ENCODE measurements around the gene ABCA4.

ABCA4 gene

DNA sequence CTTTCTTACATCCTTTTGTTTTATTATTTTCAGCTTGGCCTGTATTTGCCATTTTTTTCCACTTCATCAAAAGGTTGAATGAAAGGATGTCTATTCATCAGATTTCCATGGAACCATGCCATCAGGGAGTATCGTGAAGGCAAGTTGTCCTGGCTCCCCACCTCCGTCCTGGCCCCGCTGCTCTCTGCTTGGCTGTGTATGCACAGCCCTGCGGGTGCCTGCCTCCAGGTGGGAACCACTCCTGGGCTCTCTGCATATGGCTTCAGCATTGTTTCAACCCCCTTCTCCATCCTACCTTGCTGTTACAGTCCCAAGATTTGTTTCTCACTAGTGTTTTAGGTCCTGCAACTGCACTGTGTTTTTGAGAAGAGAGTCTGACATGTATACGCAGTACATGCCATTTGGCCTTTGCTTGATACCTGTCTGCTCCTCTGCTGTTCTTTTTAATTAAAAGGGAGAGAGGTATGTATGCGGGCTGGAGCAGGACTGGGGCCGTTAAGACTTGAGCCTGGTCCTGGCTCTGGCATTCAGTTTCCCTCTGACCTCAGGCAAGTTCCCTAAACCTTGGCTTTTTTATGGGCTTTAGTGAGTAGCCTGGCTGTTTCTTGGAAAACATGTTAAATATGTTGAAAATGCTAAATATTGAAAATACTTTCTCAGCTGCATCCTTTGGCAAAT, 141.8 kb downstream of the ABCA4 start:
- no peak overlapping the region for H3K27ac Mint-ChIP-seq
- no peak for ATAC-seq (replicated peaks)
- no peaks in the 10 kb centered on the region for H3K36me3 Mint-ChIP-seq (ENCODE audit: insufficient read depth)
- H3K27me3 Mint-ChIP-seq: peaks cover 5 to 6% of the 10 kb centered on the region in 2 donors
- H3K4me1 Mint-ChIP-seq (ENCODE audit: low read depth in 2 of 2): no peaks in the 10 kb centered on the region
- no peaks in the 10 kb centered on the region for H3K9me3 Mint-ChIP-seq
- no peak overlapping the region for H3K4me3 Mint-ChIP-seq
- no peak for DNase-seq

DNA sequence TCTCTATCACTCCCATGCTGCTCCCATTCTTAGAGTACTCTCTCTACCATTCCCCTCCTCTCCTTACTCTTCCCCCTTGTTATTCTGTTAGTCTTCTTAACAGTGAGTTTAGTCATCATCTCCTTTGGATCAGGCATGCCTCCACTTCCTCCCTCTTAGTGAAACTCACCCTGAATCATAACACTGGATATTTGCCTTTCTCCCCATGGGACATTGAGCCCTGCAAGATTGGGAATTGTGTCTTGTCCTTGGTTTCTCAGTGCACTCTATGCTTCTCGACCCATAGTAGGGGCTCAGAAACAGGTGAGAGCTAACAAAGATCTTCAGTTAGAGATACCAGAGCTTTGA, 143.4 kb downstream of the ABCA4 start:
- Mint-ChIP-seq H3K27me3 (no peaks in the 10 kb centered on the region), H3K36me3 (ENCODE audit: insufficient read depth) (no peaks in the 10 kb centered on the region), H3K4me3 (no peak overlapping the region), H3K9me3 (no peaks in the 10 kb centered on the region), H3K27ac (no peak overlapping the region), H3K4me1 (ENCODE audit: low read depth in 2 of 2) (no peaks in the 10 kb centered on the region)
- ATAC-seq (replicated peaks): no peak
- DNase-seq: no peak

DNA sequence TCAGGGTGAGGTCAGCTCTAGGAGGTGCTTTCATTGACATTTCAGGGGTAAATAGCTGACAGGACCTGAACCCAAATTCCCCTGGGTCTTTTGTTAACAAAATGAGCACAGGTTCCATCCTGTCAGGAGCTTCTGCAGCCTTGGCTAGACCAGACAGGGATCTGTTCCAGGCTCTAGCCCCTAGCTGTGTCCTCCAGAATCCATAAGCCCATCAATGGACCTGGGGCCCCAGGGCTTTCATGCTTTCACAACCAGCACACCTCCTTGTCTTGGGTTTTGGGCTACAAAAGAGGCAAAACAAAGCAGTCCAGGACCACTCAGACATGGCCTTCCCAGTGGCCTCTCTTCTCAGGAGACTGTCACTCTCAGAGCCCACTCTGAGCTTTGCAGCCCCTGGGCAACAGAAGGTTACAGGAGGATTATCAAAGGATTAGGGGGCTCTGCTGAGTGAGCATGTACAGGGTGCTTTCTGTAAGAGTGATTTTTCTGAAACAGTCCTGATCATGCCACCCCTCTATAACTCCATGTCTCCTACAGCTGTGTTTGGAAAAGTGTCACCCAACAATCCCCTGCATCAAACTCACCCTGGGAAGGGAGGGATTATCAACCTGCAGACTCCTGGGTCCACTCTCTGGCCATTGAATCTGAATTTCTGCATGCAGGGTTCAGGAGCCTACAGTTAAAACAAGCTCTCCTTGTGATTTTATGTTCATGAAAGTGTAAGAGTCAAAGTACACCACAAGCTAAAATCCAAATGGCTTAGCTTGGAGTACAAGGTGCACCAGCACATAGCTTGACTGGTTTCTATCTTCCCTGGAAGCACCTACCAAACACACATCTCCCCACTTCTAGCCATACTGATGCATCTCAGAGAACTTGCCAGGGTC, 144.0 kb downstream of the ABCA4 start:
- DNase-seq: no peak
- no peaks in the 10 kb centered on the region for H3K4me1 Mint-ChIP-seq (ENCODE audit: low read depth in 2 of 2)
- ATAC-seq (replicated peaks): no peak
- H3K27ac Mint-ChIP-seq: no peak overlapping the region
- H3K9me3 Mint-ChIP-seq: no peaks in the 10 kb centered on the region
- H3K36me3 Mint-ChIP-seq (ENCODE audit: insufficient read depth): no peaks in the 10 kb centered on the region
- no peaks in the 10 kb centered on the region for H3K27me3 Mint-ChIP-seq
- H3K4me3 Mint-ChIP-seq: no peak overlapping the region

DNA sequence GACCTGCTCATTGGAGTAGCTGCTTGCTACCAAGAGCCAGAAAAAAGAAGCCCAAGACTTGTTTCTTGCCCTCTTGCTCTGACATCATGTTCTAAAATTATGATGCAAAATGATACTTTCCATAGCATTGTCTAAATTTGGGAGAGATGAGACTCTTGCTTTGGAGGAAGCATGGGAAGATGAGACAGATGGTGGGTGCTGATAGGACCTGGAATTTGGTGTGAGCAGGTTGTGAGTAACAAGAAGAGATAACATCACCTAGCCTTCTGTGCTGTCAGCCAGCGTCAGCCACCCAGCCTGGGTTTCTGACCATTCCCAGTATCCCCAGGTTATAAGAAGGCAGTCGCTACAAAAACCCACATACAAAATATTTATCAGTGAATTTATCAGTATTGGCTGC, 144.7 kb downstream of the ABCA4 start:
- Mint-ChIP-seq H3K4me3 (no peak overlapping the region), H3K27ac (no peak overlapping the region), H3K9me3 (no peaks in the 10 kb centered on the region), H3K36me3 (ENCODE audit: insufficient read depth) (no peaks in the 10 kb centered on the region), H3K4me1 (ENCODE audit: low read depth in 2 of 2) (no peaks in the 10 kb centered on the region), H3K27me3 (no peaks in the 10 kb centered on the region)
- ATAC-seq (replicated peaks) (no peak), DNase-seq (no peak)

DNA sequence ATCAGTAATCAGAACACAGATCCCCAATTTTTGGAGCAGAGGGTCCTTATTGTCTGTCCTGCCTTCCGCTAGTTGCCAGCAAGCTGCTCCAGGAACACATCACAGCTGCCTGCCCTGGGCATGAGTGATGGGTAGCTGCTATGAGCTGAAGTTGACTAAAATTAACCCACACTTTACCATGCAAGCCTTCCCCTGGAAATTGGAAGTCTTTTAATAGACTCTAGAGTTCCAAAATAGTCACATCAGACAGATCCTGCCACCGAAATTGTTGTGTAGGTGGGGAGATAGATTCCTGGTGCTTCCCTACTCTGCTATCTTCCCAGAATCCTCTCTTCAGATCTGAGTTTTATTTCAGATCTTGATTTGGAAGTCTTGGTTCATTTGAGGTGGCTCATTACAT, 148.6 kb downstream of the ABCA4 start:
- H3K4me1 Mint-ChIP-seq (ENCODE audit: low read depth in 2 of 2): no peaks in the 10 kb centered on the region

DNA sequence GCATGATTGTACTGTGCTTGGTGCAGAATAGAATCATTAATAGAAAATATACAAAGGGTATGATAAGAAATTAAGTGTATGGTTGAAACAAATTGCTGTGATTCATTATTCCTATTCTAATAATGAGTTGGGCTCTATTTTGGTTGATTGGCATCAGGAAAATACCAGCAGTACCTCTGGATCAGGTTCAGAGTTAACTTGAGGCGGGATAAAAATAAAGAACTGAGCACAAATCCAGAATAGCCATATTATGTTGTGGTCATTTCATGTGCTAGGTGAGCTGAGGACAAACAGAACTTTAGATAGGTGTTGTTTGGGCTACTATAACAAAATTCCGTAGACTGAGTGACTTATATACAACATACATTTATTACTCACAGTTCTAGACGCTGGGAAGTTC, 151.1 kb downstream of the ABCA4 start:
- H3K9me3 Mint-ChIP-seq: no peaks in the 10 kb centered on the region
- ATAC-seq (replicated peaks) (no peak), DNase-seq (no peak)
- H3K4me3 Mint-ChIP-seq: no peak overlapping the region
- no peaks in the 10 kb centered on the region for H3K4me1 Mint-ChIP-seq (ENCODE audit: low read depth in 2 of 2)
- no peaks in the 10 kb centered on the region for H3K27me3 Mint-ChIP-seq
- no peaks in the 10 kb centered on the region for H3K36me3 Mint-ChIP-seq (ENCODE audit: insufficient read depth)
- H3K27ac Mint-ChIP-seq: no peak overlapping the region

More for the DNA sequence above, 148.6 kb downstream of the ABCA4 start:
- ATAC-seq (replicated peaks) (no peak), DNase-seq (no peak)
- Mint-ChIP-seq H3K27ac (no peak overlapping the region), H3K4me3 (no peak overlapping the region), H3K27me3 (no peaks in the 10 kb centered on the region), H3K9me3 (no peaks in the 10 kb centered on the region), H3K36me3 (ENCODE audit: insufficient read depth) (no peaks in the 10 kb centered on the region)

DNA sequence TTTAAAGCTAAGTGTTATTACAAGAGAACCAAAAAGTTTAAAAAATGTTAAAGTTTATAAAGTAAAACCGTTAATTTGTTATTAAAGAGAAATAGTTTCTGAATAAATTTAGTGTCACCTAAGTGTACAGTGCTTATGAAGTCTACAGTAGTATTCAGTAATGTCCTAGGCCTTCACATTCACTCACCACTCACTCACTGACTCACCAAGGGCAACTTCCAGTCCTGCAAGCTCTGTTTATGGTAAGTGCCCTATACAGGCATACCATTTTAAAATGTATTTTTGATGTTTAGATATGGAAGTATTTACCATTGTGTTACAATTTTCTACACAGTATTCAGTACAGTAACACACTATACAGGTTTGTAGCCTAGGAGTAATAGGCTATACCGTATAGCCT, 151.6 kb downstream of the ABCA4 start:
- no peaks in the 10 kb centered on the region for H3K27me3 Mint-ChIP-seq
- H3K4me3 Mint-ChIP-seq: no peak overlapping the region
- no peak overlapping the region for H3K27ac Mint-ChIP-seq
- no peaks in the 10 kb centered on the region for H3K9me3 Mint-ChIP-seq
- H3K36me3 Mint-ChIP-seq (ENCODE audit: insufficient read depth): no peaks in the 10 kb centered on the region
- H3K4me1 Mint-ChIP-seq (ENCODE audit: low read depth in 2 of 2): no peaks in the 10 kb centered on the region
- ATAC-seq (replicated peaks) (no peak), DNase-seq (no peak)

DNA sequence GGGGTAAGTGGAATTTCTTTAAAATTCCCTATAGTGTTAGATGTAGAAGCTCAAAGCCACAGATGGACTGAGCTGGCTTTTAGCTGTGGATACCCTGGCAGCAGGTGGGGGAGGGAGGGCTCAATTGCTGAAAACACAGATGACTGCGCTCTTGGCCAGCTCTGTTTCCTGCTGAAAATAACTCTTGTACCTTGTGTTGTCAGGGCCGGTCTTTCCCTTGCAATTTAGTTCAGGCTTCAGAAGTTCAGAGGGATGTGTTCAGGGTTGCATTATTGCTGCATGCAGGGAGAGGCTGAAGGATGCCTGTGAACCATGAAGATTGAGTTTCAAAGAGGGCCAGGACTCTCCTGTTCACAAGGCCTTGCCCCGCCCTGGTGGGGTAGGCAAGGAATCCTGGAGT, 153.6 kb downstream of the ABCA4 start:
- H3K36me3 Mint-ChIP-seq (ENCODE audit: insufficient read depth): no peaks in the 10 kb centered on the region
- ATAC-seq (replicated peaks): no peak
- peaks cover 0 to 12% of the 10 kb centered on the region in 2 donors for H3K27me3 Mint-ChIP-seq
- no peaks in the 10 kb centered on the region for H3K4me1 Mint-ChIP-seq (ENCODE audit: low read depth in 2 of 2)
- H3K9me3 Mint-ChIP-seq: no peaks in the 10 kb centered on the region
- DNase-seq: no peak
- no peak overlapping the region for H3K27ac Mint-ChIP-seq
- H3K4me3 Mint-ChIP-seq: no peak overlapping the region

DNA sequence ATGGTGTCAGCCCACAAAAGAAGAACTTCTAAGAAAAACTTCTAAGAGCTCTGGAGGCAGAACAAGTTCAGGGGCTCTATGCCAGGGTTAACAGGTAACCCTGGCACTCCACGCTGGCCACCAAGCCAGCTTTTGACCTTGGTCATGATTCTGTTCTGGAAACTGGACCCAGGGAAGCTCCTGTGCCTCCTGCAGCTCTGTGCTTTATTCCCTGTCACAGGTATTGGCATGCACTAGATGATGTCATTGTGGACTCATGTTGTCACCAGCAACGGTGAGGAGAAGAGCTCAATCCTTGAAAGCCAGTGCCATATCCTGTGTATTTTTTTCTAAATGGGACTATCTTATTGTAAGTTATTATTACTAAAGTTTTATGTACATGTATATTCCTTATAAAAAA, 155.1 kb downstream of the ABCA4 start:
- no peak for DNase-seq
- Mint-ChIP-seq H3K27me3 (peaks cover 0 to 12% of the 10 kb centered on the region in 2 donors), H3K9me3 (no peaks in the 10 kb centered on the region), H3K36me3 (ENCODE audit: insufficient read depth) (no peaks in the 10 kb centered on the region), H3K4me3 (no peak overlapping the region), H3K27ac (no peak overlapping the region), H3K4me1 (ENCODE audit: low read depth in 2 of 2) (no peaks in the 10 kb centered on the region)
- ATAC-seq (replicated peaks): no peak

DNA sequence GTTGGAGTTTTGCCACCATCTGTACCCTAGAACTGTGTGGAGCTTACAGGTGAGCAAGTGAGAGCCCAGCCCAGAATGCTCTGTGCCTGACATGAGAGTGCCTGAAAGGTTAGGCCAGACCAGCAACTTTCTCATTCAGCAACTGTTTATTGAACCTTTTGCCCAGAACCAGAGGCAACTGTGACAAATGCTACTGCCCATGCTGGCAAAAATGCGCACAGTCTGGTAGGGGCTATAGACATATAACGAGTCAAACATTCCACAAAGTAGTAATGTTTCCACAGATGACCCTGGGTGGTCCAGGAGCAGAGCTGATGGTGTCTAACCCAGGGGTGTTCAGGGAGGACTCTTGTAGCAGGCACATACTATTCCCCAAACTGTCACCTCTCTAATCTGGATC, 155.7 kb downstream of the ABCA4 start:
- DNase-seq (no peak), ATAC-seq (replicated peaks) (no peak)
- Mint-ChIP-seq H3K4me3 (no peak overlapping the region), H3K36me3 (ENCODE audit: insufficient read depth) (no peaks in the 10 kb centered on the region), H3K27ac (no peak overlapping the region), H3K27me3 (peaks cover 0 to 12% of the 10 kb centered on the region in 2 donors), H3K9me3 (no peaks in the 10 kb centered on the region), H3K4me1 (ENCODE audit: low read depth in 2 of 2) (no peaks in the 10 kb centered on the region)

DNA sequence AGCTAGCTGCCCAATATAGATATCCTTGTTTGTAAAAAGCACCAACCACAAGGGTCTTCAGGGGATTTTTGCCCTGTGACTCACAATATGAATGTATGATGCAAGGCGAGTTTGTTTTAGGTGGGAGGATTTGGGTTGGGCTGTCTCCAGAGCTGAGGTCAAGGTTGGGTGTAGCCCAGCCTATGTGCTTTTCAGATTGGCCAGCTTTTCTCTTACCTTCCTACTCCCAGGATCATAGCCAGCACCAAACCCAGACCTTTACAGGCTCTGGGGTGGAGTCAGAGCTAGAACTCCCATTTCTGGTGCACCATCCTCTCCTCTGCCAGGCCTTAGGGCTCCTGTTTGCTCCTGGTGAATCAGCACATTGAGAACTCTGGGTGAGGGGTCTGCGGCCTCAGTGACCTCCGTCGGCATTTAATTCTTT, 156.2 kb downstream of the ABCA4 start:
- Mint-ChIP-seq H3K9me3 (no peaks in the 10 kb centered on the region), H3K4me3 (no peak overlapping the region), H3K36me3 (ENCODE audit: insufficient read depth) (no peaks in the 10 kb centered on the region), H3K27me3 (peaks cover 0 to 12% of the 10 kb centered on the region in 2 donors), H3K27ac (no peak overlapping the region), H3K4me1 (ENCODE audit: low read depth in 2 of 2) (no peaks in the 10 kb centered on the region)
- DNase-seq (no peak), ATAC-seq (replicated peaks) (no peak)

DNA sequence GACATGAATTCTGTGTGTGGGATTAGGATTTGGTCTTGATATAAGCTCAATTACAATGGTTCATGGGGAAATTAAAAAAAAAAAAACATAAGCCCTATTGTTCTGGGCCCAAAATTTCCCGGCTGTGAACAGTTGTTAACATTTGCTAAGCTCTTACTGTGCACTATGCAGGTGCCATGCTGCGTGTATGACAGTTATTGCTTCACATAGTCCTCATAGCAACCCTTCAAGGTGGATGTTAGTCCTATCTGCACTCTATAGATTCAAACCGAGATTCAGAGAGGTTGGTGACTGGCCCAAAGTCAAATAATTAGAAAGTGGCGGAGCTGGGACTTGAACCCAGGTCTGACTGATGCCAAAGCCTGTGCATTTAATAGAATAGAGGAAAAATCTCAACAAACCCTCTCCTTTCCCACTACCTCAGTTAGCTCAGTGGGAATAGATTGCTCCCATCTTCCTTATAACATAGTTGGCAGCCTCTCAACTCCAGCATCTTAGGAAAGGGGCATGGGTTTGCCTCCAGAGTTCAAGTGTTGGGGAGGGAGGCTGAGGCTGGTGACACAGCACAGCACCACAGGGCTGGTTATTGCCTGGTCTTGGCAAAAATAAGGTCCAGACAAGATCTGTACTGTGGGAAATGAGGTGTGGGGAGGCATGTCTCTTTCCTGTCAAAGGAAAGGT, 156.7 kb downstream of the ABCA4 start:
- peaks cover 4 to 12% of the 10 kb centered on the region in 2 donors for H3K27me3 Mint-ChIP-seq
- H3K4me3 Mint-ChIP-seq: no peak overlapping the region
- H3K9me3 Mint-ChIP-seq: no peaks in the 10 kb centered on the region
- H3K4me1 Mint-ChIP-seq (ENCODE audit: low read depth in 2 of 2): no peaks in the 10 kb centered on the region
- ATAC-seq (replicated peaks) (no peak), DNase-seq (no peak)
- no peaks in the 10 kb centered on the region for H3K36me3 Mint-ChIP-seq (ENCODE audit: insufficient read depth)
- no peak overlapping the region for H3K27ac Mint-ChIP-seq

DNA sequence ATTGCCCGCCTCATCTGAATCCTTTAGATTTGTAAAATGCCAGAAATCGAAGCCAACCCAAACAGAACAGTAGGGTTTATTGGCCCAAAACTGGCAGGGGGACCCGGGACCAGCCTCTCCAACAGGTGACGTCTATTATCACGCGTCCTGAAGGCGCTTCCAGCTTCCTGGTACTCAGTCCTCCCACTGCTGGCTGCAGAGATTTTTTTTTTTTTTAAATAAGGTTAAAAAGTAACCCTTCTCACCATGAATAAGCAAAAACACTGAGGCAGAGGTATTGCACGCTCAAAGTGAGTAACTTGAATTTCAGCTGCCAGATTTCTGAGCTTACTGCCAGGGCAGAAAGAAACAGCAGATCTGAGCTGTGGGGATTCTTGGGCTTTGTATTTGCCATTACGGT, 157.4 kb downstream of the ABCA4 start:
- Mint-ChIP-seq H3K4me1 (ENCODE audit: low read depth in 2 of 2) (no peaks in the 10 kb centered on the region), H3K4me3 (no peak overlapping the region), H3K27me3 (peaks cover 5 to 12% of the 10 kb centered on the region in 2 donors), H3K27ac (no peak overlapping the region), H3K9me3 (no peaks in the 10 kb centered on the region), H3K36me3 (ENCODE audit: insufficient read depth) (no peaks in the 10 kb centered on the region)
- no peak for DNase-seq
- no peak for ATAC-seq (replicated peaks)

DNA sequence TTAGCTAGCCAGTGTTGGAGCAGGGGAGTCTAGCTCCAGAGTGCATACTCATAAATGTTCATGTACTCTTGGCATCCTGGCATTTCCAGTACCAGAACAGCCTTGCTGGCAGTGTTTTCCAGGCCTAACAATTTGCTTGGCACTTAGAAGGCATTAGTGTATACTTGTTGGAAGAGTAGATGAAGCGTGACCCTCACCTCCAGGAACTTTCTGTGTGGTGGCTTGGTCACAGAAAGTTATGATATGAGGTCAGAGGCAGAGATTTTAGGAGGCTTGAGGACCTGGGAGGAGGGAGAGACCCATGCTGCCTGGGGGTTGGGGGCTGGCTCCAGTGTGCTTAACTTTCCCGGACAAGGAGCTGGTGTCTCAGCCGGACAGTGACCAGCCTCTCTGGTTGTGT, 159.0 kb downstream of the ABCA4 start:
- Mint-ChIP-seq H3K27me3 (peaks cover 5 to 12% of the 10 kb centered on the region in 2 donors), H3K4me3 (no peak overlapping the region), H3K9me3 (peaks cover 4 to 10% of the 10 kb centered on the region in 2 donors), H3K36me3 (ENCODE audit: insufficient read depth) (no peaks in the 10 kb centered on the region), H3K4me1 (ENCODE audit: low read depth in 2 of 2) (no peaks in the 10 kb centered on the region), H3K27ac (no peak overlapping the region)
- no peak for ATAC-seq (replicated peaks)
- DNase-seq: no peak
